ENCODE data around the gene TEX55. TPM values are rescaled to one million over a fixed set of nuclear protein-coding genes. Genes with fewer than 3 reads are reported as not detected.

The TEX55 gene
- total and polyA plus RNA-seq, 12 donors: not detected

- peaks cover 0 to 6% (median 0%) of the 10 kb centered on the region in 3 donors for H3K9me3 ChIP-seq (replicated peaks in 1 of 3)
- no peak overlapping the region for H3K4me3 ChIP-seq
- no peaks in the 10 kb centered on the region for H3K27me3 ChIP-seq
- H3K36me3 ChIP-seq (replicated peaks in 1 of 2): no peaks in the 10 kb centered on the region
- no peak overlapping the region for H3K27ac ChIP-seq
- TF ChIP-seq POLR2A (IDR thresholded peaks at IDR 0.05) (no peak), CTCF (IDR thresholded peaks at IDR 0.05) (no peak)
- H3K4me1 ChIP-seq (replicated peaks in 1 of 2): no peaks in the 10 kb centered on the region
- DNase-seq: no peak
- intact Hi-C loops (cut with DNase I): no loop called here
These were observed 10.9 kb downstream of the TEX55 start for GRCh38 chr3:119156868-119157267.

GRCh38 chr3:119157971-119158370 is 12.0 kb downstream of the TEX55 start:
- WGBS, 4 donors: 58 to 66% (median 61%) methylated on average over 2 of the region's 2 CpGs

GRCh38 chr3:119160361-119160760 is 14.4 kb downstream of the TEX55 start:
- Histone ChIP-seq H3K27me3 (no peaks in the 10 kb centered on the region), H3K9me3 (replicated peaks in 1 of 3) (no peaks in the 10 kb centered on the region), H3K36me3 (replicated peaks in 1 of 2) (no peaks in the 10 kb centered on the region), H3K4me3 (no peak overlapping the region), H3K4me1 (replicated peaks in 1 of 2) (no peaks in the 10 kb centered on the region), H3K27ac (no peak overlapping the region)
- no peak for DNase-seq
- 79 to 100% (median 89%) methylated on average over 1 of the region's 1 CpG for WGBS, 4 donors
- TF ChIP-seq CTCF (IDR thresholded peaks at IDR 0.05) (no peak), POLR2A (IDR thresholded peaks at IDR 0.05) (no peak)
- intact Hi-C loops (cut with DNase I): no loop called here

More at GRCh38 chr3:119157971-119158370, 12.0 kb downstream of the TEX55 start:
- no peaks in the 10 kb centered on the region for H3K4me1 ChIP-seq (replicated peaks in 1 of 2)
- TF ChIP-seq POLR2A (IDR thresholded peaks at IDR 0.05) (no peak), CTCF (IDR thresholded peaks at IDR 0.05) (no peak)
- H3K27ac ChIP-seq: no peak overlapping the region
- no peak for DNase-seq
- H3K27me3 ChIP-seq: no peaks in the 10 kb centered on the region
- H3K4me3 ChIP-seq: no peak overlapping the region
- no peaks in the 10 kb centered on the region for H3K36me3 ChIP-seq (replicated peaks in 1 of 2)
- intact Hi-C loops (cut with DNase I): no loop called here
- peaks cover 0 to 6% (median 0%) of the 10 kb centered on the region in 3 donors for H3K9me3 ChIP-seq (replicated peaks in 1 of 3)

- H3K27me3 ChIP-seq: no peaks in the 10 kb centered on the region
- intact Hi-C loops (cut with DNase I): no loop called here
- no peak overlapping the region for H3K27ac ChIP-seq
- WGBS, 4 donors: 40 to 50% (median 42%) methylated on average over 1 of the region's 1 CpG
- H3K9me3 ChIP-seq (replicated peaks in 1 of 3): no peaks in the 10 kb centered on the region
- H3K4me3 ChIP-seq: no peak overlapping the region
- no peaks in the 10 kb centered on the region for H3K4me1 ChIP-seq (replicated peaks in 1 of 2)
- TF ChIP-seq CTCF (IDR thresholded peaks at IDR 0.05) (no peak), POLR2A (IDR thresholded peaks at IDR 0.05) (no peak)
- no peaks in the 10 kb centered on the region for H3K36me3 ChIP-seq (replicated peaks in 1 of 2)
- no peak for DNase-seq
These were observed 14.8 kb downstream of the TEX55 start for GRCh38 chr3:119160815-119161214.
